K562 (cell line): ENCODE results near the gene DPH2. TPM values are rescaled to one million over a fixed set of nuclear protein-coding genes. Genes with fewer than 3 reads are reported as not detected.

ENCODE experiments used
- ATAC-seq: fragments of 200-7000 bp; cut with Tn5 transposase; 3 replicates; pipeline ENCODE4 v1.9.1; 2020; ENCODE audit warnings: moderate library complexity
- BruUV-seq: library from RNA; stranded (reverse); fragments of 400-500 nt; replicated peaks from 2 replicates; lab custom pipeline; 2021; lab: Mats Ljungman, UMichigan
- CTCF ChIA-PET: fragments of 300-600 bp; formaldehyde crosslinking; extraction: SDS; loops from one replicate; lab custom pipeline; 2021; ENCODE audit warnings: low intra/inter-chr PET ratio; lab: Yijun Ruan, JAX
- POLR2A ChIA-PET: fragments of 300-600, 350-650 bp; sonication (Branson Sonifier 250); formaldehyde crosslinking; extraction: SDS; loops from one replicate; lab custom pipeline; 2021; ENCODE audit warnings: antibody characterized with exemption, inconsistent platforms; lab: Yijun Ruan, JAX
- DNase-seq, 4 experiments: peaks; one replicate each; pipeline versions ENCODE4 v3.0.0 to v3.0.0-alpha.2; 2011 to 2018; ENCODE audit warnings: low spot score in 3 of 4, mixed read lengths in 3 of 4; ENCODE audit errors: extremely low read depth in 1 of 4
- FAIRE-seq: peaks from 2 replicates; lab custom pipeline; 2011; peaks lifted over from hg19 to GRCh38; lab: Jason Lieb, UNC
- H2AFZ ChIP-seq: 2 replicates; pipeline ENCODE4 v1.6.0; 2011; ENCODE audit warnings: low read depth, low read length, control low read depth, inconsistent platforms
- H3K27ac ChIP-seq: fragments of 200-600 bp; 3 replicates; pipeline ENCODE4 v1.8.0; 2011; ENCODE audit warnings: low read depth, mild to moderate bottlenecking, control low read depth, inconsistent platforms, low read length, moderate library complexity, mixed read lengths; ENCODE audit errors: extremely low read depth
- H3K27me3 ChIP-seq, 2 experiments: fragments of 300-600 bp in 1 of 2; 2 replicates in 1 of 2; 3 replicates in 1 of 2; pipeline versions ENCODE4 v1.6.0 to v1.8.0; 2011; ENCODE audit warnings: inconsistent platforms in 2 of 2, low read length in 2 of 2, mild to moderate bottlenecking in 1 of 2, mixed read lengths in 1 of 2, moderate library complexity in 1 of 2; ENCODE audit not compliant: control insufficient read depth in 2 of 2, insufficient read depth in 2 of 2
- H3K36me3 ChIP-seq: fragments of 300-600 bp; 3 replicates; pipeline ENCODE4 v1.8.0; 2011; ENCODE audit warnings: mild to moderate bottlenecking, low read length, inconsistent platforms; ENCODE audit not compliant: control insufficient read depth, insufficient read depth
- H3K4me1 ChIP-seq, 2 experiments: fragments of 200-600 bp in 1 of 2; replicated peaks in 1 of 2; 2 replicates in 1 of 2; 3 replicates in 1 of 2; pipeline versions ENCODE4 v1.5.1 to v1.8.0; 2011; ENCODE audit warnings: inconsistent platforms in 2 of 2, low read length in 2 of 2, mild to moderate bottlenecking in 1 of 2, mixed read lengths in 1 of 2, moderate library complexity in 1 of 2; ENCODE audit not compliant: control insufficient read depth in 2 of 2, insufficient read depth in 2 of 2
- H3K4me2 ChIP-seq: 2 replicates; pipeline ENCODE4 v1.6.1; 2011; ENCODE audit warnings: low read length, control low read depth, inconsistent platforms, mixed read lengths; ENCODE audit not compliant: insufficient read depth
- H3K4me3 ChIP-seq: fragments of 200-600 bp; sonication (generic), shearing (Covaris generic); 2 replicates; pipeline ENCODE4 v1.5.1; 2016; ENCODE audit warnings: control low read depth, inconsistent platforms
- H3K79me2 ChIP-seq: fragments of 200-600 bp; 3 replicates; pipeline ENCODE4 v1.8.0; 2011; ENCODE audit warnings: low read length, inconsistent platforms; ENCODE audit not compliant: control insufficient read depth, insufficient read depth
- H3K9ac ChIP-seq, 2 experiments: 2 replicates each; pipeline versions ENCODE4 v1.6.0 to v1.6.1; 2011; ENCODE audit warnings: low read depth in 2 of 2, low read length in 2 of 2, control low read depth in 1 of 2, inconsistent platforms in 1 of 2, mild to moderate bottlenecking in 1 of 2, mixed read lengths in 1 of 2; ENCODE audit not compliant: insufficient read depth in 1 of 2
- H3K9me1 ChIP-seq: one replicate; pipeline ENCODE4 v1.6.0; 2011; ENCODE audit warnings: inconsistent platforms, mild to moderate bottlenecking, low read length, moderate library complexity; ENCODE audit not compliant: control insufficient read depth, insufficient read depth
- H3K9me3 ChIP-seq: replicated peaks from 2 replicates; pipeline ENCODE4 v1.5.1; 2011; ENCODE audit warnings: low read depth, low read length, inconsistent platforms; ENCODE audit not compliant: control insufficient read depth, insufficient read depth
- H4K20me1 ChIP-seq: replicated peaks from 2 replicates; pipeline ENCODE4 v1.6.1; 2011; ENCODE audit warnings: low read length, inconsistent platforms, mixed read lengths; ENCODE audit not compliant: control insufficient read depth, insufficient read depth
- CBFA2T3 ChIP-seq: fragments of 450-650 bp; IDR thresholded peaks from 2 replicates; pipeline ENCODE4 v1.6.1; 2017
- CEBPG ChIP-seq, 3 experiments: fragments of 200-800 bp in 1 of 3; sonication (Bioruptor generic) in 1 of 3; sonication (generic) in 1 of 3; formaldehyde crosslinking in 1 of 3; IDR thresholded peaks in 2 of 3; conservative IDR thresholded peaks in 1 of 3; 2 replicates each; pipeline versions ENCODE4 v1.6.1 to v1.8.0; 2016 to 2022; ENCODE audit warnings: missing compliant biosample characterization in 2 of 3, missing genetic modification characterization in 2 of 3, mild to moderate bottlenecking in 1 of 3, missing genetic modification reagents in 1 of 3
- FOS ChIP-seq: IDR thresholded peaks from 3 replicates; pipeline ENCODE4 v1.6.1; 2011; ENCODE audit not compliant: insufficient read length; ENCODE audit errors: extremely low read depth
- POLR2B ChIP-seq: fragments of 450-650 bp; IDR thresholded peaks from 2 replicates; pipeline ENCODE4 v1.6.1; 2018; ENCODE audit warnings: low read depth; ENCODE audit not compliant: partially characterized antibody
- RB1 ChIP-seq: fragments of 450-650 bp; IDR thresholded peaks from 2 replicates; pipeline ENCODE4 v1.6.1; 2017; ENCODE audit warnings: low read depth, mild to moderate bottlenecking
- WGBS: fragments of 100-300 bp; shearing (Covaris generic); methylation state at CpG from one replicate; pipeline ENCODE4 v1.1.6; 2016; ENCODE audit warnings: low coverage, mixed read lengths; ENCODE audit not compliant: insufficient coverage; ENCODE audit errors: missing lambda C conversion rate; 5-methylcytosine and 5-hydroxymethylcytosine counted together
- in situ Hi-C: fragments of 300-500 bp; cut with MboI; formaldehyde crosslinking; loops from 4 replicates; pipeline ENCODE4 v1.15.0; 2018; ENCODE audit warnings: inconsistent platforms, mixed read lengths
- intact Hi-C: fragments of 100-400 bp; cut with micrococcal nuclease; formaldehyde crosslinking; loops from 2 replicates; pipeline ENCODE4 v1.14.2; 2022
- polyA plus RNA-seq, 8 experiments: library from polyadenylated mRNA; depleted of rRNA in 4 of 8; stranded (reverse) in 5 of 8; unstranded in 3 of 8; fragments of >200 nt; fragmentation: Nextera tagmentation in 2 of 8; fragmentation: Illumina TruSeq in 1 of 8; extraction: Ambion mirVana in 2 of 8; extraction: Trizol in 1 of 8; gene quantifications; 2 replicates each; pipeline versions ENCODE4 v1.2.1 to v1.2.3, GENCODE V29; 2011 to 2014; ENCODE audit warnings: inconsistent platforms in 1 of 8, missing spikeins in 1 of 8
- total RNA-seq, 7 experiments: library from RNA; depleted of rRNA in 6 of 7; stranded (reverse); fragments of >200 nt in 6 of 7; fragmentation: Illumina TruSeq in 2 of 7; extraction: Trizol in 2 of 7; gene quantifications; 2 replicates each; pipeline versions ENCODE4 v1.2.1 to v1.2.3, GENCODE V29; 2011 to 2021; ENCODE audit warnings: low replicate concordance in 1 of 7
- TF ChIP-seq, protein P1 (sequence below): sonication (generic); formaldehyde crosslinking; IDR thresholded peaks from 2 replicates; pipeline ENCODE4 v1.8.0; 2022; ENCODE audit warnings: mild to moderate bottlenecking, low read depth, missing genetic modification reagents
- TF ChIP-seq, protein P2 (sequence below): fragments of 450-650 bp; IDR thresholded peaks from 2 replicates; pipeline ENCODE4 v1.6.1; 2016; ENCODE audit warnings: missing biosample characterization, missing genetic modification characterization
- TF ChIP-seq, protein P3 (sequence below): fragments of 450-650 bp; IDR thresholded peaks from 2 replicates; pipeline ENCODE4 v1.6.1; 2016; ENCODE audit warnings: low read depth

DPH2 gene
- total and polyA plus RNA-seq, 9 of the 15 experiments (the other 6 are each of a cell fraction or from before 2014, with no cell fraction given), result 17.9 to 94.1 (median 68.1) TPM

DNA sequence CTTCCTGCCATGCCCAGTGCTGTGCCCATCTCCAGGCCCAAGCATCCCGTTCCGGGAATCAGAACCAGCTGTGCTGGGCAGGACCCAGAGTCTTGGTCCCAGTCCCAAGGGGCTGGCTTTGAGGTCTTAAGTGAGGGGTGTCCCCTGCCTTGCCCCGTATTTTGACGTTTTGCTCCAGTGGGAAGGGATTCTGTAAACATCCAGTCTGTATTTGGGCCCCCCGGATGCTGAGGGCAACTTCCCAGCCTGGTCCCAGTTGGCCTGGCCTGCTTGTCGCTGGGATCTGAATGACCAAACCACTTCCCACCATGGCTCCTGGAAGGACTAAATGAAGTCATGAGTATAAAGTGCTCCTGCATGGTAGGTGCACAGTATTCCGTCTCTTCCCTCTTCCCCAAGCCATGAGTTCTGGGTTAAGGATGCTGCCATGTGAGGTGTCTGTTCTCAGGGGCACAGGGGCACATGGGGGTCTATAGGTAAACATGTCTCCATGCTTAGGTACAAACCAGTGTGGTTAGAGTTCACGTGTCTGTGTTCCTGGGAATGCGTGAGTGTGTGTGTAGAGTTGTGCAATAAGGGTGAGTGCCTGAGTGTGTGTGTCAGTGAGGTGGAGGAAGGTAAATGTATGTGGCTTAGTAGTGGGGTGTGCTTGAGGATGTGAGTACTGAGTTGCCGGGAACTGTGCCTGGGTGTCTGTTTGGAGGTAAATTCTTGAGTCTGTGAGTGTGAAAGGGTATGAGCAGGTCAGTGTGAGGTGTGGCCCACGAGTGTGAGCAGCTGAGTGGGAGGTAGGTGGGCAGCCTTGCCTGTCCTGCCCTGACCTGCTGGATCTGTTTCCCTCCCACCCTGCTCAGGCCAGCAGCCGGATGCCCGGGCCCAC, 10.7 kb downstream of the DPH2 start:
- FAIRE-seq, result peak; percentile 86
- no peaks in the 10 kb centered on the region for H3K27me3 ChIP-seq
- TF ChIP-seq CBFA2T3 (no peak), RB1 (no peak), CEBPG (CRISPR knock-in tag; IDR thresholded peaks at IDR 0.05) (peak; percentile 69), CEBPG (tag; conservative IDR thresholded peaks at IDR 0.05 in 1 of 2, IDR thresholded peaks at IDR 0.05 in 1 of 2) (peak; percentile 52 to 66; a peak in 3 of 4 replicates), FOS (no peak), POLR2B (peak; percentile 49)
- TF ChIP-seq, protein P1, sequence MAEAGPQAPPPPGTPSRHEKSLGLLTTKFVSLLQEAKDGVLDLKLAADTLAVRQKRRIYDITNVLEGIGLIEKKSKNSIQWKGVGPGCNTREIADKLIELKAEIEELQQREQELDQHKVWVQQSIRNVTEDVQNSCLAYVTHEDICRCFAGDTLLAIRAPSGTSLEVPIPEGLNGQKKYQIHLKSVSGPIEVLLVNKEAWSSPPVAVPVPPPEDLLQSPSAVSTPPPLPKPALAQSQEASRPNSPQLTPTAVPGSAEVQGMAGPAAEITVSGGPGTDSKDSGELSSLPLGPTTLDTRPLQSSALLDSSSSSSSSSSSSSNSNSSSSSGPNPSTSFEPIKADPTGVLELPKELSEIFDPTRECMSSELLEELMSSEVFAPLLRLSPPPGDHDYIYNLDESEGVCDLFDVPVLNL (CRISPR knock-in tag), result no peak
- TF ChIP-seq, protein P2, sequence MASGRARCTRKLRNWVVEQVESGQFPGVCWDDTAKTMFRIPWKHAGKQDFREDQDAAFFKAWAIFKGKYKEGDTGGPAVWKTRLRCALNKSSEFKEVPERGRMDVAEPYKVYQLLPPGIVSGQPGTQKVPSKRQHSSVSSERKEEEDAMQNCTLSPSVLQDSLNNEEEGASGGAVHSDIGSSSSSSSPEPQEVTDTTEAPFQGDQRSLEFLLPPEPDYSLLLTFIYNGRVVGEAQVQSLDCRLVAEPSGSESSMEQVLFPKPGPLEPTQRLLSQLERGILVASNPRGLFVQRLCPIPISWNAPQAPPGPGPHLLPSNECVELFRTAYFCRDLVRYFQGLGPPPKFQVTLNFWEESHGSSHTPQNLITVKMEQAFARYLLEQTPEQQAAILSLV (tag), result peak; percentile 55; the same call in 1 of the 2 replicates
- TF ChIP-seq, protein P3, sequence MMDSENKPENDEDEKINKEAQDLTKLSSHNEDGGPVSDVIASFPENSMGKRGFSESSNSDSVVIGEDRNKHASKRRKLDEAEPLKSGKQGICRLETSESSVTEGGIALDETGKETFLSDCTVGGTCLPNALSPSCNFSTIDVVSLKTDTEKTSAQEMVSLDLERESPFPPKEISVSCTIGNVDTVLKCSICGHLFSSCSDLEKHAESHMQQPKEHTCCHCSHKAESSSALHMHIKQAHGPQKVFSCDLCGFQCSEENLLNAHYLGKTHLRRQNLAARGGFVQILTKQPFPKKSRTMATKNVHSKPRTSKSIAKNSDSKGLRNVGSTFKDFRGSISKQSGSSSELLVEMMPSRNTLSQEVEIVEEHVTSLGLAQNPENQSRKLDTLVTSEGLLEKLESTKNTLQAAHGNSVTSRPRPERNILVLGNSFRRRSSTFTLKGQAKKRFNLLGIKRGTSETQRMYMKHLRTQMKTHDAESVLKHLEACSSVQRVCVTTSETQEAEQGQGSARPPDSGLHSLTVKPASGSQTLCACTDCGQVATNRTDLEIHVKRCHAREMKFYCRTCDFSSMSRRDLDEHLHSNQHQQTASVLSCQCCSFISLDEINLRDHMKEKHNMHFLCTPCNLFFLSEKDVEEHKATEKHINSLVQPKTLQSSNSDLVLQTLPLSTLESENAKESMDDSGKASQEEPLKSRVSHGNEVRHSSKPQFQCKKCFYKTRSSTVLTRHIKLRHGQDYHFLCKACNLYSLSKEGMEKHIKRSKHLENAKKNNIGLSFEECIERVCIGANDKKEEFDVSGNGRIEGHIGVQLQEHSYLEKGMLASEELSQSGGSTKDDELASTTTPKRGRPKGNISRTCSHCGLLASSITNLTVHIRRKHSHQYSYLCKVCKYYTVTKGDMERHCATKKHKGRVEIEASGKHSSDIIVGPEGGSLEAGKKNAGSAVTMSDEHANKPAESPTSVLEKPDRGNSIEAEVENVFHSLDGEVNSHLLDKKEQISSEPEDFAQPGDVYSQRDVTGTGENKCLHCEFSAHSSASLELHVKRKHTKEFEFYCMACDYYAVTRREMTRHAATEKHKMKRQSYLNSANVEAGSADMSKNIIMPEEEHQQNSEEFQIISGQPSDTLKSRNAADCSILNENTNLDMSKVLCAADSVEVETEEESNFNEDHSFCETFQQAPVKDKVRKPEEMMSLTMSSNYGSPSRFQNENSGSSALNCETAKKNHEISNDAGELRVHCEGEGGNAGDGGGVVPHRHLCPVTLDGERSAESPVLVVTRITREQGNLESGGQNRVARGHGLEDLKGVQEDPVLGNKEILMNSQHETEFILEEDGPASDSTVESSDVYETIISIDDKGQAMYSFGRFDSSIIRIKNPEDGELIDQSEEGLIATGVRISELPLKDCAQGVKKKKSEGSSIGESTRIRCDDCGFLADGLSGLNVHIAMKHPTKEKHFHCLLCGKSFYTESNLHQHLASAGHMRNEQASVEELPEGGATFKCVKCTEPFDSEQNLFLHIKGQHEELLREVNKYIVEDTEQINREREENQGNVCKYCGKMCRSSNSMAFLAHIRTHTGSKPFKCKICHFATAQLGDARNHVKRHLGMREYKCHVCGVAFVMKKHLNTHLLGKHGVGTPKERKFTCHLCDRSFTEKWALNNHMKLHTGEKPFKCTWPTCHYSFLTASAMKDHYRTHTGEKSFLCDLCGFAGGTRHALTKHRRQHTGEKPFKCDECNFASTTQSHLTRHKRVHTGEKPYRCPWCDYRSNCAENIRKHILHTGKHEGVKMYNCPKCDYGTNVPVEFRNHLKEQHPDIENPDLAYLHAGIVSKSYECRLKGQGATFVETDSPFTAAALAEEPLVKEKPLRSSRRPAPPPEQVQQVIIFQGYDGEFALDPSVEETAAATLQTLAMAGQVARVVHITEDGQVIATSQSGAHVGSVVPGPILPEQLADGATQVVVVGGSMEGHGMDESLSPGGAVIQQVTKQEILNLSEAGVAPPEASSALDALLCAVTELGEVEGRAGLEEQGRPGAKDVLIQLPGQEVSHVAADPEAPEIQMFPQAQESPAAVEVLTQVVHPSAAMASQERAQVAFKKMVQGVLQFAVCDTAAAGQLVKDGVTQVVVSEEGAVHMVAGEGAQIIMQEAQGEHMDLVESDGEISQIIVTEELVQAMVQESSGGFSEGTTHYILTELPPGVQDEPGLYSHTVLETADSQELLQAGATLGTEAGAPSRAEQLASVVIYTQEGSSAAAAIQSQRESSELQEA, result no peak

More for the DNA sequence above, 10.7 kb downstream of the DPH2 start:
- Histone ChIP-seq H3K9me1 (peaks cover 21% of the 10 kb centered on the region), H3K4me3 (peak overlapping the region; percentile 47), H3K27ac (peak overlapping the region; percentile 79), H3K9me3 (no peaks in the 10 kb centered on the region), H3K79me2 (peaks cover 73% of the 10 kb centered on the region), H3K4me1 (peaks cover 48 to 83% of the 10 kb centered on the region in 2 experiments), H3K9ac (peak overlapping the region; percentile 75 to 99), H4K20me1 (peaks cover 32% of the 10 kb centered on the region), H3K4me2 (peak overlapping the region; percentile 86), H3K36me3 (peaks cover 80% of the 10 kb centered on the region), H2AFZ (peak overlapping the region; percentile 17; the same call in 1 of the 2 replicates)
- POLR2A ChIA-PET, result interaction anchor here (0.5 to 1.1 kb wide), 4 partner anchors 8 to 12 kb away, joined by 3 to 4 read pairs (median 3); no protein-coding TSS in a partner anchor
- CTCF ChIA-PET, result no interaction called here
- in situ Hi-C loops (no loop called here), intact Hi-C loops (no loop called here)
- BruUV-seq, result no TSS peak
- DNase-seq (no peak), ATAC-seq (no peak)
- whole genome bisulfite sequencing, result 33% methylated on average over 13 of the region's 13 CpGs
